MM.1S (cell line): ENCODE results near the gene DLG5.

Experiments
- DNase-seq: peaks from one replicate; pipeline ENCODE4 v3.0.0-alpha.2; 2015
- H2AFZ ChIP-seq: fragments of 300-600 bp; sonication (generic); 2 replicates; pipeline ENCODE4 v1.6.0; 2016; ENCODE audit warnings: antibody characterized with exemption, low read length
- H3F3A ChIP-seq: fragments of 300-600 bp; sonication (generic); 2 replicates; pipeline ENCODE4 v1.6.1; 2016; ENCODE audit warnings: mild to moderate bottlenecking, antibody characterized with exemption, low read length, moderate library complexity, mixed read lengths; ENCODE audit not compliant: insufficient read depth
- H3K27ac ChIP-seq: fragments of 300-600 bp; sonication (generic); 2 replicates; pipeline ENCODE4 v1.5.1; 2016; ENCODE audit warnings: mild to moderate bottlenecking, low read length
- H3K27me3 ChIP-seq: fragments of 300-600 bp; sonication (generic); replicated peaks from 2 replicates; pipeline ENCODE4 v1.6.0; 2016; ENCODE audit warnings: low read length; ENCODE audit not compliant: insufficient read depth
- H3K36me3 ChIP-seq: fragments of 300-600 bp; sonication (generic); replicated peaks from 2 replicates; pipeline ENCODE4 v1.6.1; 2016; ENCODE audit warnings: mild to moderate bottlenecking, low read length, mixed read lengths; ENCODE audit not compliant: insufficient read depth
- H3K4me1 ChIP-seq: fragments of 300-600 bp; sonication (generic); 2 replicates; pipeline ENCODE4 v1.6.1; 2016; ENCODE audit warnings: low read length, mixed read lengths
- H3K4me2 ChIP-seq: fragments of 300-600 bp; sonication (generic); 2 replicates; pipeline ENCODE4 v1.6.0; 2016; ENCODE audit warnings: low read depth, low read length
- H3K4me3 ChIP-seq: fragments of 300-600 bp; sonication (generic); 2 replicates; pipeline ENCODE4 v1.5.1; 2016; ENCODE audit warnings: low read length, mixed read lengths
- H3K79me2 ChIP-seq: fragments of 300-600 bp; sonication (generic); 2 replicates; pipeline ENCODE4 v1.6.1; 2016; ENCODE audit warnings: mixed run types, low read length, mixed read lengths
- H3K9ac ChIP-seq: fragments of 300-600 bp; sonication (generic); 2 replicates; pipeline ENCODE4 v1.6.1; 2016; ENCODE audit warnings: low read length, mixed read lengths
- H3K9me2 ChIP-seq: fragments of 300-600 bp; sonication (generic); replicated peaks from 2 replicates; pipeline ENCODE4 v1.6.1; 2016; ENCODE audit warnings: mild to moderate bottlenecking, low read length, mixed read lengths; ENCODE audit not compliant: insufficient read depth
- H3K9me3 ChIP-seq: fragments of 300-600 bp; sonication (generic); replicated peaks from 2 replicates; pipeline ENCODE4 v1.6.1; 2016; ENCODE audit warnings: mild to moderate bottlenecking, low read length, mixed read lengths; ENCODE audit not compliant: insufficient read depth
- H4K20me1 ChIP-seq: fragments of 300-600 bp; sonication (generic); 2 replicates; pipeline ENCODE4 v1.6.1; 2016; ENCODE audit warnings: mild to moderate bottlenecking, low read length, moderate library complexity, mixed read lengths; ENCODE audit not compliant: insufficient read depth
- EZH2 ChIP-seq: fragments of 300-600 bp; sonication (generic); optimal IDR thresholded peaks from 2 replicates; pipeline ENCODE3; 2017; ENCODE audit warnings: low read depth, mild to moderate bottlenecking, antibody characterized with exemption, low read length, mixed read lengths
- EZH2phosphoT487 ChIP-seq: fragments of 300-600 bp; sonication (generic); IDR thresholded peaks from 2 replicates; pipeline ENCODE4 v1.6.1; 2018; ENCODE audit warnings: antibody characterized with exemption, low read length
- TF ChIP-seq, protein P1 (sequence below): fragments of 300-600 bp; sonication (generic); IDR thresholded peaks from 2 replicates; pipeline ENCODE4 v1.5.1; 2016; ENCODE audit warnings: antibody characterized with exemption, low read length, mixed read lengths

Gene DLG5

DNA sequence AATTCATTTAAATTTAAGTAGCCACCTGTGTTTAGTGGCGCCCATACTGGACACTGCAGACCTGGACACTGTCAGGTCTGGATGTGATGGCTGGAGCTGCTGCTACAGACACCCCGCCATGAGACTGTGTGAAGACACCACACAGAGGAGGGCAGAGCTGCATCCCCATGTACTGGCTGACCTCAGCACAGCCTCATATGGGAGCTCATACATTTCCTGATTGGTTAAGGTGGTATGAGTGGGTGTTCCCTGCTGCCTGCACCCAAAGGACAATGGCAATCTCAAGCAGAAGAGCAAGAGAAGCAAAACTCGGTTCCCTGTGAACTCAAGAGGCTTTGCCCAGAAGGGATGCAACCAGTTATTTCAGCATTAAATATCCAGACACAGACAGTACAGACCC, 60.0 kb downstream of the DLG5 start:
- no peak overlapping the region for H3K27ac ChIP-seq
- H3K4me3 ChIP-seq: no peak overlapping the region
- TF ChIP-seq, protein P1, sequence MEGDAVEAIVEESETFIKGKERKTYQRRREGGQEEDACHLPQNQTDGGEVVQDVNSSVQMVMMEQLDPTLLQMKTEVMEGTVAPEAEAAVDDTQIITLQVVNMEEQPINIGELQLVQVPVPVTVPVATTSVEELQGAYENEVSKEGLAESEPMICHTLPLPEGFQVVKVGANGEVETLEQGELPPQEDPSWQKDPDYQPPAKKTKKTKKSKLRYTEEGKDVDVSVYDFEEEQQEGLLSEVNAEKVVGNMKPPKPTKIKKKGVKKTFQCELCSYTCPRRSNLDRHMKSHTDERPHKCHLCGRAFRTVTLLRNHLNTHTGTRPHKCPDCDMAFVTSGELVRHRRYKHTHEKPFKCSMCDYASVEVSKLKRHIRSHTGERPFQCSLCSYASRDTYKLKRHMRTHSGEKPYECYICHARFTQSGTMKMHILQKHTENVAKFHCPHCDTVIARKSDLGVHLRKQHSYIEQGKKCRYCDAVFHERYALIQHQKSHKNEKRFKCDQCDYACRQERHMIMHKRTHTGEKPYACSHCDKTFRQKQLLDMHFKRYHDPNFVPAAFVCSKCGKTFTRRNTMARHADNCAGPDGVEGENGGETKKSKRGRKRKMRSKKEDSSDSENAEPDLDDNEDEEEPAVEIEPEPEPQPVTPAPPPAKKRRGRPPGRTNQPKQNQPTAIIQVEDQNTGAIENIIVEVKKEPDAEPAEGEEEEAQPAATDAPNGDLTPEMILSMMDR: no peak
- TF ChIP-seq EZH2: no peak
- TF ChIP-seq EZH2phosphoT487: no peak
- H3K9me2 ChIP-seq: no peaks in the 10 kb centered on the region
- no peak for DNase-seq
- no peak overlapping the region for H3K4me2 ChIP-seq
- no peaks in the 10 kb centered on the region for H4K20me1 ChIP-seq
- H3K36me3 ChIP-seq: no peaks in the 10 kb centered on the region
- no peak overlapping the region for H3K9ac ChIP-seq
- no peaks in the 10 kb centered on the region for H3K79me2 ChIP-seq
- H3F3A ChIP-seq: no peaks in the 10 kb centered on the region
- H3K4me1 ChIP-seq: no peaks in the 10 kb centered on the region
- no peaks in the 10 kb centered on the region for H3K9me3 ChIP-seq
- no peaks in the 10 kb centered on the region for H3K27me3 ChIP-seq
- H2AFZ ChIP-seq: no peak overlapping the region

DNA sequence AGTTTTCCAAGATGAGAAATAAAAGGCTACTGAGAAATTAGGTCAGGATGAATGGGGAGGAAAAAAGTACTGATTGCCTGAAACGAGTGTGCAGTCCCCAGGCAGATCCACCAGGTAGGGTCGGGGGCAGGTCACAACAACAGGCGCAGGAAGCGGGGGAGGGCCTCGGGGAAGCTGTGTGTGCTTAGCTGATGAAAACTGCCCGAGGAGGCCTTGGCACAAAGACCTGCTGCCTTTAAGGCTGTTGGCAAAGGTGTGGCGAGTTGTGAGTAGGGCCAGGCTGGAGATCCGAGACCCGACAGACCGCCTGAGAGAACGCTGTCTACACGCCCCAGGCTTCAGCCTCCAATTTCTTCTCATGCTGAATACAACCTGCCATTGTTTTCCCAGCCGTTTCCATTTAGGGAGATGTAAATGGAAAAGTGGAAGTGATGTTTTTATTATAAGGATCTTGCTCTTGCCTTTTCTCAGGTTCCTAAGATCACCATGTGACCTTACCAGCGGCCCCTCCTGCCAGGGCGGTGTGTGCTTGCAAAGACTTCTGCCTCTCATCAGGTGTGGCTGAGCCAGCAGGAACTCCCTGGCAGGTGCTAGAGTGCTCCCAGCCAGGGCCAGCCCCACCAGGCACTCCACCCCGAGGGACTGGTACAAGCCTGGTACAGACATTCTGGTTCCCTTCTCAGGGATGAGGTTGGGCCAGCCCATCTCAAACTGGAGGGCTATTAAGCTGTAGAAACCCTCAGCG, 60.8 kb downstream of the DLG5 start:
- Histone ChIP-seq H3K27me3 (no peaks in the 10 kb centered on the region), H3K9me3 (no peaks in the 10 kb centered on the region), H3K27ac (no peak overlapping the region), H4K20me1 (no peaks in the 10 kb centered on the region), H3F3A (no peaks in the 10 kb centered on the region), H3K4me2 (no peak overlapping the region), H3K4me3 (no peak overlapping the region), H3K4me1 (no peaks in the 10 kb centered on the region), H3K36me3 (no peaks in the 10 kb centered on the region), H3K79me2 (no peaks in the 10 kb centered on the region), H3K9me2 (no peaks in the 10 kb centered on the region), H3K9ac (no peak overlapping the region), H2AFZ (no peak overlapping the region)
- TF ChIP-seq EZH2 (no peak), EZH2phosphoT487 (no peak)
- TF ChIP-seq, protein P1: no peak
- no peak for DNase-seq

DNA sequence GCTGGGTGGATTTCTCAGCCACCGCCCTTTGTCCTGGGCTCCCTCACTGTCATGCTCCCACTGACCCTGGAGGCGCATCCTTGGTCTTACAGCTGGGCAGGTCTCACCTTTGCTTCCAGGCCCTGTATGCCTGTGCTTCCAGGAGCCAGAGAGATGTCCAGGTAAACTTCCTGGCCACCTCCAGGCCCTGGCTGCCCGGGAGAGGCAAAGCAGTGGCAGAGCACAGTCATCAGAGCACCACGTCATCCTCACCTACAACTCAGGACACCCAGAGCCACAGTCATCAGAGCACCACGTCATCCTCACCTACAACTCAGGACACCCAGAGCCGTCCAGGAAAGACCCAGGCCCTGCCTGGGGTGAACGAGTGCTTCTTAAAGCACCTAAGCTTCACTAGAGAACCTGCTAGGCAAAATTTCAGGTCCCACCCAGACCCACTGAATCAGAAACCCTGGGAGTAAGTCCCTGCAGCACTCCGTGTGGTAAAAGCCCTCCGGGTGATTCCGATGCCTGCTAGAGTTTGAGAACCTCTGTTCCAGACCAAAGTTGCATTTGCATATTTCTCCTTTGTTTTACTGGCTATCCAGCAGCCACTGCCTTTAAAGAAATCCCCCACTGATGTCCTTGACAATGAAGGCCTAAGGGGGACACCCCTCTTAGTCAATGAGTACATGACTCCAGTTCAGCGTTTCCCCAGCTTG, 62.3 kb downstream of the DLG5 start:
- Histone ChIP-seq H3K36me3 (no peaks in the 10 kb centered on the region), H3K4me2 (no peak overlapping the region), H3K4me3 (no peak overlapping the region), H3K9me2 (no peaks in the 10 kb centered on the region), H3K4me1 (no peaks in the 10 kb centered on the region), H3K27me3 (no peaks in the 10 kb centered on the region), H4K20me1 (no peaks in the 10 kb centered on the region), H2AFZ (no peak overlapping the region), H3K79me2 (no peaks in the 10 kb centered on the region), H3K9me3 (no peaks in the 10 kb centered on the region), H3K9ac (no peak overlapping the region), H3K27ac (no peak overlapping the region), H3F3A (no peaks in the 10 kb centered on the region)
- DNase-seq: no peak
- TF ChIP-seq EZH2phosphoT487: no peak

DNA sequence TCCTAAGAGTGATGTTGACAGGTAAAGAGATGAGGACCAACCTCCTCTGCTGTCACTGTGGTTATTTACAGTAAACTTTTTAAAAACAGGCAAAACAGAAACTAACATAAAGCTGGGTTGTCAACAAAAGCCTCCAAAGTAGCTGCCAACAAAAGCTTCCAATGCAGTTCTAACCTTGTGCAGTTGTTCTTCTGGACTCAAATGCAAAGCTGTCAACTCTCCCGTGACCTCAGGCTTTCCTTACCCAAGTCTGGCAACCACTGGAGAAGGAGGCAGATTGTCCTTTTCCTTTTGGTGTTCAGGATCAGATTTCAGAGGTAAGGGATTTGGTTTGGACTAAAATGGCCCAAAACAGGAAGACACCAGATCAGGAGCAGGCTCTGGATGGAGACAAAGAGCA, 63.1 kb downstream of the DLG5 start:
- TF ChIP-seq EZH2phosphoT487: no peak
- TF ChIP-seq, protein P1: no peak
- no peak for TF ChIP-seq EZH2
- no peak overlapping the region for H3K9ac ChIP-seq
- no peaks in the 10 kb centered on the region for H3K9me3 ChIP-seq
- H3K4me1 ChIP-seq: no peaks in the 10 kb centered on the region
- DNase-seq: no peak
- no peak overlapping the region for H3K4me2 ChIP-seq
- no peak overlapping the region for H3K27ac ChIP-seq
- H3F3A ChIP-seq: no peaks in the 10 kb centered on the region
- no peaks in the 10 kb centered on the region for H3K79me2 ChIP-seq
- no peaks in the 10 kb centered on the region for H3K27me3 ChIP-seq
- H4K20me1 ChIP-seq: no peaks in the 10 kb centered on the region
- no peak overlapping the region for H2AFZ ChIP-seq
- H3K9me2 ChIP-seq: no peaks in the 10 kb centered on the region
- no peak overlapping the region for H3K4me3 ChIP-seq
- H3K36me3 ChIP-seq: no peaks in the 10 kb centered on the region
